ENCODE measurements around the gene DDIAS. TPM values are rescaled to one million over a fixed set of nuclear protein-coding genes. Genes with fewer than 3 reads are reported as not detected.
A peak's percentile ranks its signal among the peaks of the same experiment; 100 is the strongest.

The DDIAS gene
- total and polyA plus RNA-seq, 2 donors (not counting 1 experiment from before 2014, with no cell fraction given) = 1.7 to 3.3 TPM

- no peak overlapping the region for H3K9ac ChIP-seq (ENCODE audit: low read length)
- H3K79me2 ChIP-seq (ENCODE audit: control insufficient read depth, insufficient read depth, low read length) = peaks cover 3% of the 10 kb centered on the region
- ATAC-seq (ENCODE audit: low read depth) (no peak), DNase-seq (no peak)
- H3K27ac ChIP-seq (ENCODE audit: low read length in 2 of 2) = no peak overlapping the region
- H3K4me1 ChIP-seq (ENCODE audit: control insufficient read depth in 2 of 2, insufficient read depth in 2 of 2, low read length in 2 of 2) = peaks cover 40 to 41% of the 10 kb centered on the region in 2 donors
- Mint-ChIP-seq H3K4me1 (peaks cover 72% of the 10 kb centered on the region), H3K27ac (peak overlapping the region; percentile 10), H3K9me3 (ENCODE audit: insufficient read depth) (no peaks in the 10 kb centered on the region), H3K27me3 (no peaks in the 10 kb centered on the region), H3K4me3 (no peak overlapping the region)
- no peak overlapping the region for H3K4me3 ChIP-seq (ENCODE audit: control extremely low read depth in 1 of 5, extremely low read depth in 1 of 5, insufficient read depth in 1 of 5, low read depth in 2 of 5, low read length in 4 of 5)
- H3K9me3 ChIP-seq (ENCODE audit: control extremely low read depth in 1 of 3, control insufficient read depth in 2 of 3, insufficient read depth in 1 of 3, low read length in 2 of 3) = peaks cover 0 to 7% (median 0%) of the 10 kb centered on the region in 3 donors
- intact Hi-C loops (cut with micrococcal nuclease) = loop anchor here (5.0 kb wide), 2 partner anchors 33 to 42 kb away; no protein-coding TSS in a partner anchor
- ChIA-PET POLR2A (no interaction called here), CTCF (no interaction called here)
- no peak overlapping the region for H3K4me2 ChIP-seq (replicated peaks; ENCODE audit: low read depth, low read length, poor library complexity, severe bottlenecking)
- TF ChIP-seq, protein P1, sequence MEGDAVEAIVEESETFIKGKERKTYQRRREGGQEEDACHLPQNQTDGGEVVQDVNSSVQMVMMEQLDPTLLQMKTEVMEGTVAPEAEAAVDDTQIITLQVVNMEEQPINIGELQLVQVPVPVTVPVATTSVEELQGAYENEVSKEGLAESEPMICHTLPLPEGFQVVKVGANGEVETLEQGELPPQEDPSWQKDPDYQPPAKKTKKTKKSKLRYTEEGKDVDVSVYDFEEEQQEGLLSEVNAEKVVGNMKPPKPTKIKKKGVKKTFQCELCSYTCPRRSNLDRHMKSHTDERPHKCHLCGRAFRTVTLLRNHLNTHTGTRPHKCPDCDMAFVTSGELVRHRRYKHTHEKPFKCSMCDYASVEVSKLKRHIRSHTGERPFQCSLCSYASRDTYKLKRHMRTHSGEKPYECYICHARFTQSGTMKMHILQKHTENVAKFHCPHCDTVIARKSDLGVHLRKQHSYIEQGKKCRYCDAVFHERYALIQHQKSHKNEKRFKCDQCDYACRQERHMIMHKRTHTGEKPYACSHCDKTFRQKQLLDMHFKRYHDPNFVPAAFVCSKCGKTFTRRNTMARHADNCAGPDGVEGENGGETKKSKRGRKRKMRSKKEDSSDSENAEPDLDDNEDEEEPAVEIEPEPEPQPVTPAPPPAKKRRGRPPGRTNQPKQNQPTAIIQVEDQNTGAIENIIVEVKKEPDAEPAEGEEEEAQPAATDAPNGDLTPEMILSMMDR (IDR thresholded peaks at IDR 0.05) = no peak
- TF ChIP-seq EZH2 (IDR thresholded peaks at IDR 0.05; ENCODE audit: borderline replicate concordance, insufficient read depth, low read depth, low read length, poor library complexity, severe bottlenecking) = no peak
- H3K36me3 ChIP-seq (replicated peaks in 1 of 2; ENCODE audit: control extremely low read depth in 1 of 2, control insufficient read depth in 1 of 2, extremely low read depth in 1 of 2, insufficient read depth in 2 of 2, low read length in 1 of 2) = no peaks in the 10 kb centered on the region
- no CpG with 5 or more reads among the region's 2 CpGs for WGBS (ENCODE audit: insufficient coverage)
- H4K20me1 ChIP-seq (ENCODE audit: control insufficient read depth, insufficient read depth, low read length, poor library complexity, severe bottlenecking) = no peaks in the 10 kb centered on the region
- H3K27me3 ChIP-seq (replicated peaks in 1 of 4; ENCODE audit: control extremely low read depth in 1 of 4, control insufficient read depth in 3 of 4, insufficient read depth in 4 of 4, low read length in 3 of 4) = no peaks in the 10 kb centered on the region
- H2AFZ ChIP-seq (ENCODE audit: insufficient read depth, low read depth, low read length, poor library complexity, severe bottlenecking) = no peak overlapping the region
Observed at GRCh38 chr11:82974135-82974534, 72.6 kb downstream of the DDIAS start.

- Mint-ChIP-seq H3K27ac (no peak overlapping the region), H3K4me3 (no peak overlapping the region), H3K4me1 (peaks cover 70% of the 10 kb centered on the region), H3K9me3 (ENCODE audit: insufficient read depth) (no peaks in the 10 kb centered on the region), H3K27me3 (no peaks in the 10 kb centered on the region)
- CTCF ChIA-PET = interaction anchor here (0.9 kb wide), 2 partner anchors 18 to 95 kb away, joined by 3 read pairs; no protein-coding TSS in a partner anchor
- no peak for TF ChIP-seq EZH2 (IDR thresholded peaks at IDR 0.05; ENCODE audit: borderline replicate concordance, insufficient read depth, low read depth, low read length, poor library complexity, severe bottlenecking)
- TF ChIP-seq, protein P1 (IDR thresholded peaks at IDR 0.05) = no peak
- intact Hi-C loops (cut with micrococcal nuclease) = loop anchor here (5.0 kb wide), 3 partner anchors 32 to 68 kb away; no protein-coding TSS in a partner anchor
- peaks cover 34% of the 10 kb centered on the region in 2 donors for H3K4me1 ChIP-seq (ENCODE audit: control insufficient read depth in 2 of 2, insufficient read depth in 2 of 2, low read length in 2 of 2)
- ATAC-seq (ENCODE audit: low read depth) (no peak), DNase-seq (no peak)
- no peaks in the 10 kb centered on the region for H4K20me1 ChIP-seq (ENCODE audit: control insufficient read depth, insufficient read depth, low read length, poor library complexity, severe bottlenecking)
- peaks cover 0 to 7% (median 0%) of the 10 kb centered on the region in 3 donors for H3K9me3 ChIP-seq (ENCODE audit: control extremely low read depth in 1 of 3, control insufficient read depth in 2 of 3, insufficient read depth in 1 of 3, low read length in 2 of 3)
- no peak overlapping the region for H3K27ac ChIP-seq (ENCODE audit: low read length in 2 of 2)
- WGBS (ENCODE audit: insufficient coverage) = no CpG with 5 or more reads among the region's 2 CpGs
- H3K4me2 ChIP-seq (replicated peaks; ENCODE audit: low read depth, low read length, poor library complexity, severe bottlenecking) = no peak overlapping the region
- H3K9ac ChIP-seq (ENCODE audit: low read length) = no peak overlapping the region
- H3K79me2 ChIP-seq (ENCODE audit: control insufficient read depth, insufficient read depth, low read length) = peaks cover 3% of the 10 kb centered on the region
- H3K4me3 ChIP-seq (ENCODE audit: control extremely low read depth in 1 of 5, extremely low read depth in 1 of 5, insufficient read depth in 1 of 5, low read depth in 2 of 5, low read length in 4 of 5) = no peak overlapping the region
- H3K36me3 ChIP-seq (replicated peaks in 1 of 2; ENCODE audit: control extremely low read depth in 1 of 2, control insufficient read depth in 1 of 2, extremely low read depth in 1 of 2, insufficient read depth in 2 of 2, low read length in 1 of 2) = peaks cover 0 to 3% of the 10 kb centered on the region in 2 experiments
- POLR2A ChIA-PET = interaction anchor here (0.7 kb wide), 1 partner anchor 134 kb away, joined by 4 read pairs; no protein-coding TSS in a partner anchor
- no peak overlapping the region for H2AFZ ChIP-seq (ENCODE audit: insufficient read depth, low read depth, low read length, poor library complexity, severe bottlenecking)
- H3K27me3 ChIP-seq (replicated peaks in 1 of 4; ENCODE audit: control extremely low read depth in 1 of 4, control insufficient read depth in 3 of 4, insufficient read depth in 4 of 4, low read length in 3 of 4) = no peaks in the 10 kb centered on the region
Observed at GRCh38 chr11:82974851-82975250, 73.3 kb downstream of the DDIAS start.
